Fibroblast of skin of abdomen (primary cell): ENCODE data around the gene GYPE.
"Not testable (repeated sequence)": the region's sequence is repeated elsewhere in the genome, so short reads cannot be mapped to it uniquely, and the experiment has no call there.

Experiments used
- DNase-seq: peaks from one replicate; pipeline ENCODE4 v3.0.0-alpha.2; 2013

Gene GYPE

DNA sequence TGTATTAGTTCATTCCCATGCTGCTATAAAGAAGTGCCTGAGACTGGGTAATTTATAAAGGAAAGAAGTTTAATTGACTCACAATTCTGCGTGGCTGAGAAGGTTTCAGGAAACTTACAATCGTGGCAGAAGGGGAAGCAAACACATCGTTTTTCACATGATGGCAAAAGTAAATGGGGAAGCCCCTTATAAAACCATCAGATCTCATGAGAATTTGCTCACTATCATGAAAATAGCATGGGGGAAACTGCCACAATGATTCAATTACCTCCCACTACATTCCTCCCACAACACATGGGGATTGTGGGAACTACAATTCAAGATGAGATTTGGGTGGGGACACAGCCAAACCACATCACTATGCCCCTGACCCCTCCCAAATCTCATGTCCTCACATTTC lies 35.4 kb downstream of the GYPE start:
- not testable (repeated sequence) for DNase-seq

DNA sequence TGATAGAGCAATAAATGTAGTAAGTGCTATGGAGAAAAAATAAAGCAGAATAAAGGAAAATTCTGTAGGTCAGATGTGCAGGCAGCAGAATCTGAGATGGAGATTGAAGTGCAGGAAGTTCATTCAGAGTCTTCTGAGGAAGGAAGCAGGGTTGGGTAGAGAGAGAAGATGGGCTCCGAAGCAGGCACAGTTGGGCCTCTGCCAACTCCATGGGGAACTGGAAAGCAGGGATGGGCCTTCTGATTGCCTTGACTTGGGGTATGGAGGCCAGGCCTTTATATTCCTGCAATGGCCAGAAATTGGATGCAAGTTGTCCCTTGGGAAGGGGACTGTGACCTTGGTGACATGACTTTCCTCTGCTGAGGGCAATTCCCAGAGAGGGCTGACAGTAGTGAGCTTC lies 42.6 kb downstream of the GYPE start:
- DNase-seq = not testable (repeated sequence)

DNA sequence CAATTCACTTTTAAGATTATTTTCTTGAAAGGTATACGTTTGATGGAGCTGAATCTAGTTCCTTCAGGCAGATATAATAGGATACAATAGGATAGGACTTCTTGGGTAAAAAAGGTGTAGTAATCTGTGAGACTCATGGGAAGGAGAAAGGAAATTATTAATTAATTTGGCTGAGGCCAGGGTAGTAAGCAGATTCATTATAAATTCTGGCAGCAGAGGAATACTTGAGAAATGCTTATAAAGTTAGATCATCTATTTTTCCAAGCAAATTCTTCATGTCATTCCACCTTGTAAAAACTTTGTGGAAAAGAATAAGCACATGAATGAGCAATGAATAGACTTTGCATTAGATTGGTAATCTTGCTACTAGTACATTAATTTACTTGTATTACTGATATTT lies 46.9 kb downstream of the GYPE start:
- DNase-seq = no peak

DNA sequence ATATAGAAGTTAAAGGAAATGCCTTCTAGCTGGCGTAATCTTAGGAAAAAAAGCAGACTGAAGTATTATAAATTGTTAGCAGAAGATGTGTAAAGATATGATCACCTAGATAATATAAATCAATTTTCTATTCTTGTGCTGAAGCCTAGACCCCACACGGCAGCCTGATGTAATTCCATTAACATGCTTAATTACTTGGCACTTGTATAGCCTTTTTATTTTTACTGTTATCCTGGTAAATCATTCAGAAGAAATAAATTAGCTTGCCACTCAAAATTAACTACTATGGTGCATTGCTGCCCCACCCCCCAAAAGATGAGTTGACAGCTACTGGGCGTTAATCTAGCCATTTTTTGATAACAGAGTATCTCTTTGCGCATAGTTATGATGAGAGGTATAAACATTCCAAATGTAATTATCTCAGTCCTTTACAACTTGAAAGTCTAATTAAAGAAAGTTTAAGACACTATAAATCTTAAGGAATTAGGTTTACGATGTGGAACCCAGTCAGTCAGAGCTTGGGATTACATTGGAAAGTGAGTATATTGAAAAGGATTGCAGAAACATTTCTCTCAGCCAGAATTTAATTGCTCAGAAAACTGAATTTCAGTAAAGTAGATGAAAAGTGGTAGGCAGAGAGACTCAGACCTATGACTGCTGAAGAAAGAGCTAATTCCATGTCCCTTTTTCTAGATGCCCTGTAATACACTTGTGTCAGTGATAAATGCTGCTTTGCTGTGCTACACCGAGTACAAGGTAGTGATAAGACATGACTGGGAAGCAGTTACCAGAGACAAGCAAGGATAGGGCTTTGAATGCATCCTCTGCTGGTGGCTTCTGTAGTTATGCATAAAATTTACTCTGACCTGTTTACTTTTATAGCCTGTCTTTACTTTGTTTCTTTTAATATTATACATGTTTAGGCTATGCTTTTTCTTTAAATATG lies 47.7 kb downstream of the GYPE start:
- not testable (repeated sequence) for DNase-seq

DNA sequence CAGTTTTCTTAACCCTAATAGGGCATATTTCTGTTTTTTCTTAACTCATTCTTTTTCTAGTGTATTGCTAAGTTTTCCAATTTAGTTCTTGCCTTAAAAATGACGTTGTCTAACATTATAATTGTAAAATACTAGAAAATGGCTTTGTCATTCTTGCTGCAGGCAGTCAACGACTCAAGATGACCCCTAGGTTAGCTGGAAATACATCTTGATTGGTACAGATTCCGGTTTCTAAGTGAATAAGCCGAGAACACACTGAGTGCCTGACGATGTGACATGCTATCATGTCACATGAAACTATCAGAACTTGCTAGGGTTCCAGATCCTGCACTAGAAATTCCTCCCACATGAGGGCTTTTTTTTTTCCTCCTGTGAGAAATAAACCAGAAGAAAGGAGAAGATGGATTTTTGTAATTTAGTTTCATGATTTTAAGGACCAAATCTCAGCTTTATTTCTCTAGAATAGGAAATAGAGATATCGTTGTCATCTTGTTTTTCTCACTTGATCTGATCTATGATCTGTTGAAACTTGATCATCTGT lies 49.3 kb downstream of the GYPE start:
- DNase-seq = not testable (repeated sequence)

DNA sequence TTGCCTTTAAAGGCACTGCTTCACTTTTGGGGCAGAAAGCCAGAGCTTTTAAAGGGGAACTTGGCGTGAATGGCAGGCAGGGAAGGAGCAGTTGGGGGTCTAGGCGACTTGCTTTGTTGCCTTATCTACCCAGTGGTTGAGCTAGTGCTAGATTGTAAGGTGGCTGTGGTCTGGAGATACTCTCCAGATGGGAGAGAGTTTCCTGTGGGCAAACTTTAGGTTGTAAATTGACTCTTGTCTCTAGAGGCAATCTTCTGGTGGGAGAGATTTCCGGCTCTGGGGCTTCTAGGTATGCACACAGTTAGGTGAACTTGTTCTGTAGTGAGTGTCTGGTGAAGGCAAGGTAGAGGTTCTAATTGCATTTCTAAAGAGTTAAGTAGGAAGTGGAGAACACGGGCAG lies 50.7 kb downstream of the GYPE start:
- not testable (repeated sequence) for DNase-seq

DNA sequence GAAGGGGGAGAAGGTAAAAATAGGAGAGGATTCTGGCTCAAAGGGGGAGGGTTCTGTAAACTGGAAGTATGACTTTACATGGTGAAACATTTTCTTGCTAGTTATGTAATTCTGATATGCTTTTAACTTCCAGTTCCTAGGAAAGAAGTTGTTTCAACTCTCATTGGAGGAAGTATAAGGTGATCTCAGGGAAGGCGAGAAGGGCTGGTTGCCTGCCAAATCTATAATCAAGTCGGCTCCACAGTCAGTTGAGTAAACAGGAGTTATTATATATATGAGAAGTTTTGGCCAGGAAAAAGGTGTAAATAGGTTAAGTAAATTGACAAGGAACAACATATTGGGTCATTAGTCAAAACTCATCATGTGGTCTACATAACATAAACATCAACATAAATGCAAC lies 56.1 kb downstream of the GYPE start:
- DNase-seq = not testable (repeated sequence)

DNA sequence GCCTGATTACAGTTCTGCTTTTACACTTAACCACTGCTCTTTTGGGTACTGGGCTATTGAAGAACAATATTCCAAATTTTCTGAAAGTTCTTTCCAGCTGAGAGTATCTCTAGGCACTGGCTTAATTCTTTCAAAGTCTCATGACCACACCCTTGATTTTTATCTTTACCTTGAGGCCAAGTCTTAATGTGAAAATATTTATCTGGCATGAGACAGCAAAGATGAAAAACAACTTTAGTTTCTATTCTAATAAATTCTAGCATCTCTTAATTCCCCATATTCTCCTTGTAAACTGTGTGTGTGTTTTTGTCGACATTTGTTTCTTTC lies 61.9 kb downstream of the GYPE start:
- DNase-seq = not testable (repeated sequence)

DNA sequence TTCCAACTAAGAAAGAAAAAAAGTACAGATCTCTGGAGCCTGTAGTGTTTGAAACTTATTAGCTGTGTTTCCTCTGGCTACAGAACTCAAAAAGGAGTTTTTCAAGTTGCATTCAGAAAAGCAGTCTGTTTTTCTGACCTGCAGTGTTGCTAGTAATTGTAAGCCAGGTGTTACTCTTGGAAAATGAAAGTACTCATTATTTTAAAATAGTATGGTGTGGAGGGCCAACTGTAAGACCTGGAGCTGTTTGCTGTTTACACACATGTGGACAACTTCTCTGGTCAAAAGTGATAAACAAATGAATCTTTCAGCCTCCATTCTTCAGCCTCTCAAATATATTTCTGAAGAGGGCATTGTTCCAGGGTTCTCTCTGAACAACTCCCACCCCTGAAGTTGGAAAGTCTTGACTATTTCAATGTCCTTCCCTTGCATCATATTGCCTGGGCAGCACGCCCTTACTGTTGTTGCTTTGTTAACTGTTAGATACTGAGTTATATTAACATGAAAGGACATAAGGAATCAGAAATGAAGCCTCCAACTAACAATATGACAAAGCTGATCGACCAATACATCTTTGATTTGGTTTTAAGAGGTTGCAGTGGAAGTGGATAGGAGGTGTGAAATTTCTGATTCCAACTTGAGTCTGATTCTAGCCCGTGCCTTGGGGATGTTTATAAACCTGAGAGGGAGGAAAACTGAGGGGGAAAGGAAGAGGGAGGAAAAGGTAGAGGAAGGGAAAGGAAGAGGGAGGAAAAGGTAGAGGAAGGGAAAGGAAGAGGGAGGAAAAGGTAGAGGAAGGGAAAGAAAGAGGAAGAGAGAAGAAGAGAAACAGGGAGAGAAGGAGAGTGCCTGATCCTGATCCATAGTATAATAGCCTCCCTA lies 62.5 kb downstream of the GYPE start:
- not testable (repeated sequence) for DNase-seq

DNA sequence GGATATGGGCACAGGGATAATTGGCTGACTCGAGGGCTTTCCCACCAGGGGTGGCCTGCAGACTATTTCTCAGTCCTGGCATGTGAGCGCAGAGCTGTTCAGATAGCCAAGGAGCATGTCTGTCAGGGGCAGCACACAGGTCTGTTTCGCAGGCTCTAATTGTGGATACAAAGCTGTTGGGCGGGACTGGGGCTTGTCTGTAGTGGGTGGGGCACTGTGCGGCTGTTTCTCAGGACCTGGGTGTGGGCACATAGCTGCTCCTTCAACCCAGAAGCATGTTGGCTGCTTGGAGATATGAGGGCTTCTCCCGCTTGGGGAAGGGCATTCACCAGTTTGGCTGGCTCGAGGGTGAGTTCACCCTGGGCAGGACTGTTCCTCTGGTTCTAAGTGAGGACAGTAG lies 65.9 kb downstream of the GYPE start:
- not testable (repeated sequence) for DNase-seq

DNA sequence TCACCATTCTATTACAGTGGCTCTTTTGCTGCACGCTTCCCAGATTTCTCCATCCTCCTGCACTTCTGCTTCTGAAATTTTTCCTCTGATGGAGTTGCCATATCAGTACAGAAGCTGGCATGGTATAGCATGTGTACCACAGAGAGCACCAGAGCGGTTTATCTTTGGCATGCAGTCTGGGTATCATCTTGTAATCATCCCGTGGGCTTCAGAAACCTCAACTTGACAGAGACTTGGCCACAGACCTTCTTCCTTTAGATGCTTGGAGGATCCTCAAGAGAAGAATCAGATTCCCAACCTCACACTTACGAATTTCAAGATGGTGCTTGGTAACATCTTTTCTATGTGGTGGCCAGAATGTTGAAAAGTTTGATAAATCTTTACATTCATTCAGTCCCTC lies 71.2 kb downstream of the GYPE start:
- not testable (repeated sequence) for DNase-seq

DNA sequence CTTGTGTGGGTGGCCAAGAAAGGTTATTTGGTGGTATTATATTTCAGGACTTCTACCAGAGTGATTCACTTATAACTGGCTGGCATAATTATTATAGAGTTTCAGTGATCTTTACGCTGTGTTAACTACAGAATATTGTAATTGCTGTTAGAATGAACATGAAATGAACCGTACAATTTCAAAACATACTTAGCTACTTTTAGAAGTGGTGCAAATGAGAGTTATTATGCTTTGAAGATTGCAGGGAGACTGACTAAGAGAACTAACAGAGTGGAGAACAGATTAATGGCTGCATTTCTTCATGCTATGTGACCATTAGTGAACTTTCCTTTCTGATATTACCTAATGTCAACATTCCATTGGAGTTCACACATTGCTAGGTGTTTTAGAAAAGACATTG lies 71.7 kb downstream of the GYPE start:
- not testable (repeated sequence) for DNase-seq

DNA sequence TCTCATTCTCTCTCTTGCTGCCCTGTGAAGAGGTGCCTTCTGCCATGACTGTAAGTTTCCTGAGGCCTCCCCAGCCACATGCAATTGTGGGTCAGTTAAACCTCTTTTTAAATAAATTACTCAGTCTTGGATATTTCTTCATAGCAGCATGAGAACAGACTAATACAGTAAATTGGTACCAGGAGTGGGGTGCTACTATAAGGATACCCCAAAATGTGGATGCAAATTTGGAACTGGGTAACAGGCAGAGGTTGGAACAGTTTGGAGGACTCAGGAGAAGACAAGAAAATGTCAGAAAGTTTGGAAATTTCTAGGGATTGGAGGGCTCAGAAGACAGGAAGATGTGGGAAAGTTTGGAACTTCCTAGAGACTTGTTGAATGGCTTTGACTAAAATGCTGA lies 74.8 kb downstream of the GYPE start:
- DNase-seq = not testable (repeated sequence)

DNA sequence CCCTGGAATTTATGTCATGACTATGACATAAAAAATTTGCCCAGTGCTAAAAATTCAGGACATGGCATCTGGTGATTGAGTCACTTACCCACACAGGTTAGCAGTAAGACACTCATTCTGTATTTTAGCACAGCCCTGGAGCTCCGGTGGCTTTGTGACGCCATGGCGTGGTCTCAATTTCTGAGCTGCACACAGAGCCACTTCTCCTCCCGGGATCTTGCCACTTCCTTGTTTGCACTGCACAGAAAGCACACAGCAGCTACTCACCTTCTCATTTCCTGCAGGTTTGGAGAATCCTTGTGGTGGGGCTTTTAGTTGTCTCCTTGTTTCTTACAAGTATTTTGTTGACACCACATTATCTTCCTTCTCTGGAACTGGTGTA lies 76.1 kb downstream of the GYPE start:
- DNase-seq = not testable (repeated sequence)
